ENCODE measurements around the gene TMEM179.
"Not testable (repeated sequence)": the region's sequence is repeated elsewhere in the genome, so short reads cannot be mapped to it uniquely, and the experiment has no call there.

The TMEM179 gene

DNA sequence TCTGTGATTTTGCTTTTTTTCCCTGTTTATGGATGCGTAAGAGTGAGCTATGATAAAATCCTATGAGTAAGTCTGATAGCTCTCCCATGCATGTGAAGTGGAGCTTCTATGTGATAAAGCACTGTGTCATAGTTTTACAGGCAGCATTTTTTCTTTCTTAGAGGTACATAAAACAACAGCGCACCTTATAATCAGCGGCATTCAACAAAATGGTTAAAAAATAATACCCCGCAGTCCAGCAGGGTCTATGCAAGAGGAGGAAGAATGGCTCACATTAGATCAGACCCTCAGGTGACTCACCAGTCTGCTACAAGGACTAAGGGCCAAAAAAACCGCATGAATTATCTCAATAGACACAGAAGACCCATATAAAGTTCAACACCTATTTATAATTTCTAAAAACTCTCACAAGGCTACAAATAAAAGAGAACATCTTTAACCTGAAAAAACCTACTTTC, 33.0 kb upstream of the TMEM179 start:
- H3K4me3 ChIP-seq (ENCODE audit: low read depth, low read length) = no peak overlapping the region
- DNase-seq (ENCODE audit: low read depth) = no peak
- no peak for TF ChIP-seq CTCF (conservative IDR thresholded peaks at IDR 0.05; ENCODE audit: low read depth, low read length)

- H3K4me3 ChIP-seq (ENCODE audit: low read depth, low read length) = not testable (repeated sequence)
These were observed 32.4 kb upstream of the TMEM179 start for GRCh38 chr14:104636846-104637545.

DNA sequence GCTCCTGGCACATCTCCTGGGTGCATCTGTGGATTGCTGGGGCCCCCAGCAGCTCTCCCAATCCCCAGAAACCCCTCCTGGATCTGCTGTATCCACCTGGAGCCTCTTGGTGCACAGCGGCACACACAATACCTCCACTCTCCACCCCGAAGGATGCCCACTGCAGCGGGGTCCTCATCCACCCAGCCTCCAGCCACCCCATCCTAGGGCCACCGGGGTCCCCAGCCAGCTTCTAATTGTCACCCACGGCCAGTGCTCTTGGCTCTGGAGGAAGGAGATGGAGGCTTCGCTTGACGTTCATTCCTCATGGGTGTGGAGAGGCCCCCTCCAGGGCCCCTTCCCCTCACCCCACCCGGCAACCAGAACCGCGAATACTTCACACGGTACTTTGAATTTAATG, 31.6 kb upstream of the TMEM179 start:
- TF ChIP-seq CTCF (conservative IDR thresholded peaks at IDR 0.05; ENCODE audit: low read depth, low read length) = no peak
- H3K4me3 ChIP-seq (ENCODE audit: low read depth, low read length) = no peak overlapping the region
- DNase-seq (ENCODE audit: low read depth) = no peak

More at GRCh38 chr14:104636846-104637545, 32.4 kb upstream of the TMEM179 start:
- DNase-seq (ENCODE audit: low read depth) = not testable (repeated sequence)

DNA sequence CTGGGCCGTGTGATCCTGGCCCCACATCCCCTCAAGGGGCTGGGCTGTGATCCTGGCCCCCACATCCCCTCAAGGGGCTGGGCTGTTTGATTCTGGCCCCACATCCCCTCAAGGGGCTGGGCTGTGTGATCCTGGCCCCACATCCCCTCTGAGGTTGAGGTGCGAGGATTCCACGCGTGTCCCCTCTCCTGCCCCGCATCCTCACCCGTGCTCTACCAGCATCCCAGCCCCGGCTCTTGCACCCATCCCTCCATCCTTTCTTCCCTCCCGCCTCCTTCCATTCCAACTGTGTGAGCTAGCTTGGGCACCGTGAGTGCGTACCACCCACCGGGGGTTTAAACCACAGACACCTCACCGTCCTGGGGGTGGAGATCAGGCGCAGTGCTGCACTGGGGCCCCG, 31.1 kb upstream of the TMEM179 start:
- TF ChIP-seq CTCF (conservative IDR thresholded peaks at IDR 0.05; ENCODE audit: low read depth, low read length) = no peak
- H3K4me3 ChIP-seq (ENCODE audit: low read depth, low read length) = no peak overlapping the region
- no peak for DNase-seq (ENCODE audit: low read depth)

DNA sequence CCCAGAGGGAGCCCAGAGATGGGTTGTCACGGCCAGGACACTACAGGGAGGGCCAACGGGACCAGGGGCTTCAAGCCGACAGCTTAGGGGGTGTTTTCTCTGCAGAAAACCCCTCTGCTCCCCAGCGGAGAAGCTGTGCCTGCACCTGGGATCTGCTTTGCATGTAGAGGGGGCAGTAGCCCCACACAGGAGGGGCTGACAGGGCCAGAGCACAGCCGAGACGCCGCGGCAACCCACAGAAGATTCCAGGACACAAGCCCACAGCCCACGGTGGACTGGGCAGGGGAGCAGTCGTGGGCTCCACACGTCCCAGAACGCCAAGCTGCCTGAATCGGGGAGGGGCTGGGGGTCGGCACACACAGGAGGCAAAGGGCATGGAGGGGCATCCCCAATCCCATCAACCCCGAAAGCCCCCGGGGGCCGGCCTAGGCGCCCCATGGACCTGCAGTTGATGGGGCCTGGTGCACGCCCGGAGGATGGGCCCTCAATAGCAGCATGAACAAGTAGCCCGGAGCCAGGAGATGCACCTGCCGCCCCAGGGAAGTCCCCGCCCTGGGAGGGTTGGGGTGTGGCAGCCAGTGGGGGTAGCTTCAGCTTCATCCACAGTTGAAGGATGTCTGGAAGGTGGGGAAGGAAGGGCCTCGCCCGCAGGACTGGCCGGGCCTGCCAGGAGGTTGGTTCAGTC, 30.5 kb upstream of the TMEM179 start:
- no peak for TF ChIP-seq CTCF (conservative IDR thresholded peaks at IDR 0.05; ENCODE audit: low read depth, low read length)
- DNase-seq (ENCODE audit: low read depth) = no peak

DNA sequence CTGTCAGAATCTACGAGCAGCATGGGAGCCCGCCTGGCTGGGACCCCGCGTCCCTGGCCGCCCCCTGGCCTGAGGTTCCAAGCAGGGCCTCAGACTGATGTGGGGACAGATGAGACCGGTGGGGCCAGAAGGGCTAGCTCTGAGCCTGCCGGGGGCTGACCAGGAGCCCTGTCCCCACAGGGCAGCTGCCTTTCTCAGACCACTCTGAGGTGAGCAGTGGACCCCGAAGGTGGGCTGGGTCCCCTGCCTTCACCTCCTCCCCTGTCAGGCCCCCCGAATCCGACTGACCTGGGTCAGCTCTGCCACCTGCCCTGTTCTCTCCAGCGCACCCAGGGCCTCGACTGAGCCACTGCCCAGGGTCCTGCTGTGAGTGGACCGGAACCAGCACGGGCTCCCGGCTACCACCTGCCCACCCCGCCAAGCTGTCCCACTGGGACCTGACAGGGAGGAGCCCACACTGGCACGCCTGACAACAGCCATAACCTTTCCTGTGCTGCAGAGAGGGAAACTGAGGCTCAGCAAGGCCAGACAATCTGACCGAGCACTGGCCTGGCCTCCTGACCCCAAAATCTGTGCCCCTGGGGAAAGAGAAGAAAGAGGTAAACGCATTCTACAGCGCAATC, 29.7 kb upstream of the TMEM179 start:
- H3K4me3 ChIP-seq (ENCODE audit: low read depth, low read length) = no peak overlapping the region
- no peak for DNase-seq (ENCODE audit: low read depth)
- no peak for TF ChIP-seq CTCF (conservative IDR thresholded peaks at IDR 0.05; ENCODE audit: low read depth, low read length)

More for the DNA sequence above, 30.5 kb upstream of the TMEM179 start:
- H3K4me3 ChIP-seq (ENCODE audit: low read depth, low read length) = no peak overlapping the region

DNA sequence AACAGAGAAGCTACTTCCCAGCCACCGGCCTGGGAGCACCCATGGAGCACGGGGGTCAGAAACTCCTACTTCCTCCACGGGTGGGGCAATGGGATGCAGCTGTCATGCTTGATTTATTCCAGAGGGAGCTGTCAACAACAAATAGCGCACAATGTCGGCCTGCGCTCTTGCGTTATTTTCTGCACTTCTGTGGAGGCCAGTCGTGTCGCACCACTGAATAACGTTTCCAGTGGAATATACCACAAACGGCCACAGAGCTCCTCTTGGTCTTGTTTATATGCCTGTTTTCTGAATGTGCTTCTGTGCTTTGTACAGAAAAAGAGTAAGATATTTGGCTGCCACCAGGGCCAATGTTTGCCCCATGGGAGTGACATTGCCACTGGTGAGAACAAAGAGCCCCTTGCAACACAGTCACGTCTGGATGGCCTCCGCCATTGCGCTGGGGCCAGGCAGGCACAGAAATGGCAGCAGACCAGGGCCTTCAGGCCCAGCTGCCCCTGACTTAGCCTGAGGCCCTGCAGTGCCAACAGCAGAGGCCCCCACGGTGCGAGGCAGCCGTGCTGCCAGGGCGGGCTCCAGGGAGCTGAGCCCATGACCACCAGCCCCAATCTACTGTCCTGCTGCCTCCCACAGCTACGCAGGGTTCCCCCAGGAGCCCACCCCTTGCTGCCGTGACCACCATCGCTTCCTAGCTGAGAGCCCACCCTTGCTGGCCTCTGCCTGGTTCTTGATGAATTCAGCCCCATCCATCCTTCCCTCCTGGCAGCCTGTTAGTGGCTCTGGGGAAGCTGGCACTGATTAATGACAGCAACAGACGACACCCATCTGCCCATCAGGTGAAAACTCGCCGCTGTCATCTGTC, 28.9 kb upstream of the TMEM179 start:
- H3K4me3 ChIP-seq (ENCODE audit: low read depth, low read length) = no peak overlapping the region
- no peak for TF ChIP-seq CTCF (conservative IDR thresholded peaks at IDR 0.05; ENCODE audit: low read depth, low read length)
- no peak for DNase-seq (ENCODE audit: low read depth)
